GM19397 (cell line): ENCODE measurements around the gene BRCC3.

ENCODE experiments used
- ATAC-seq: cut with Tn5 transposase; IDR thresholded peaks from one replicate; pipeline ENCODE4 v1.9.1; 2021; ENCODE audit warnings: mild to moderate bottlenecking, moderate library complexity; ENCODE audit not compliant: unreplicated experiment

BRCC3 gene

GRCh38 chrX:155056877-155057792 lies 14.2 kb upstream of the BRCC3 start:
- no peak for ATAC-seq

DNA sequence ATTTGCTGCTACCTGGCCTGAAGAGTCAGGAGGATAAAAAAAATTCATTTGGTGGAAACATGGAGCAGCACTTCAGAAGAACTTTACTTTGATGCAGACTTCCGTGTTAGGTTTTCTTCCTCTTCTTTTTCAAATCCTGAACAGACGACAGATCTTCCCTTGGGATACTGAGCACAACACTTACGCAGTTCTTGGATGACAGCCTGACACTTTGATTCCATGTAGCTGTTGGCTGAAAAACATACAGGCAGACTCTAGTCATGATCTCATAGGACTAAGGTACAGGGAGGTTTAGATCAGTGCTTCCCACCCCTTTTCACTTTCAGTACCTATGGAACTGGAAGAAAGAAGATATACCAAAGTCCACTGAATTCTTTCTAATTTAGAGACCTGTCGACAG lies 9.5 kb upstream of the BRCC3 start:
- no peak for ATAC-seq

GRCh38 chrX:155065035-155065734 lies 6.1 kb upstream of the BRCC3 start:
- ATAC-seq, result no peak

- no peak for ATAC-seq
These were observed 3.1 kb upstream of the BRCC3 start for GRCh38 chrX:155068165-155068564.

DNA sequence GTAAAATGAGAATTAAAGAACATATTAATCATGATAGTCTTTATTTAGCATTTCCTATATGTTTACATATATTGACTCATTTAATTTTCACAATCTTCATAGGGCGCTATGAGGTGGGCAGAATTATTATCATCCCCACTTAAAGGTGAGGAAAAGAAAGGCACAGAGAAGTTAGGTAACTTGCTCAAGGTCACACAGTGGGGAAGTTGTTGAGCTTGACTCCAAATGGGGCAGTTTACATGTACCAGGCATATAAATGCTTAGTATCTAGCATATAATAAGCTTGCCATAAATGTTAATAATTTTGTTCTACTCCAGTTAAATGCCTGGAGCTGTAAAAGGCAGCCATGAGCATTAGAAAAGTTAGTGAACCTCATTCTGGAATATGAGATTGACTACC lies 1.9 kb upstream of the BRCC3 start:
- no peak for ATAC-seq

DNA sequence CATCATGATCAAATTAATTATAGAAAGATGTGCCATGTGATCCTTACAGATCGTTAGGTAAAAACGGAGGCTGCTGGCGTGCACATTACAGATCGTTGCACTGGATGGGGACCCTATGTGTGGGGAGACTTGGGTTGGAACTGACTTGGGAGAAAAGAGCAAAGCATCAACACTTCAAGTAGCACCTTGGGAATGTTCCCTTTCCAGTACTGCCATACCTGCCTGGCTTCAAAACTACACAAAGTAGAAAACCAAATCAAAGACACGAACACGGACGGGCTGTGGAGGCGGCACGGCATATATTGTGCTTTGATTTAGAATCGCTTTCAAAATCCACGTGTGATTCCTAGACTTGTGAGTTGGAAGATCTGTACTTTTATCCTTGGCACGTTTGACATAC lies 1.3 kb upstream of the BRCC3 start:
- ATAC-seq, result no peak

- ATAC-seq, result peak; percentile 21
These were observed 689 bp upstream of the BRCC3 start for GRCh38 chrX:155070663-155070974.

- no peak for ATAC-seq
These were observed 479 bp downstream of the BRCC3 start for GRCh38 chrX:155071694-155072280.

DNA sequence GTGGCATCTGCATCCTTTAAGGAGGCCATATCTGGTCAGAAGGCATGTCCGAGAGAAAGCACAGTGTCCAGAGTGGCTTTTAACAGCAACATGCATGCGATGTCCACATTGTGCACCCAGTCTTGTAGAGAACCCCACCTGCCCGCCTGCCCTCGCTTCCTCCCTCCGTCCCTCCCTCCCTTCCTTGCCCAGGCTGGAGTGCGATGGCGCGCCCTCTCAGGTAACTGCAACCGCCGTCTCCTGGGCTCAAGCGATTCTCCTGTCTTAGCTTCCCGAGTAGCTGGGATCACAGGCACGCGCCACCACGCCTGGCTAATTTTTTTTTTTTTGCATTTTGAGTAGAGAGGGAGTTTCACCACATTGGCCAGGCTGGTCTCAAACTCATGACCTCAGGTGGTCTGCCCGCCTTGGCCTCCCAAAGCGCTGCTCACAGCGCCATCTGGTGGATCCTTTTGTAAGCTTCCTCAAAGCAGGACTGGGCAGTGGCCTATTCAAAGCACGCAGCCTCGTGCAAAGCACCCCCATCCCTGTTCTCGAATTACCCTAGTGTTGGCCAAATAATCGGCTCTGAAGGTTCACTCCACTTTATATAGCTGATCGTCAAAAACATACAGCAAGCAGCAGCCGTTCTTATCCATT lies 15.0 kb downstream of the BRCC3 start:
- no peak for ATAC-seq

DNA sequence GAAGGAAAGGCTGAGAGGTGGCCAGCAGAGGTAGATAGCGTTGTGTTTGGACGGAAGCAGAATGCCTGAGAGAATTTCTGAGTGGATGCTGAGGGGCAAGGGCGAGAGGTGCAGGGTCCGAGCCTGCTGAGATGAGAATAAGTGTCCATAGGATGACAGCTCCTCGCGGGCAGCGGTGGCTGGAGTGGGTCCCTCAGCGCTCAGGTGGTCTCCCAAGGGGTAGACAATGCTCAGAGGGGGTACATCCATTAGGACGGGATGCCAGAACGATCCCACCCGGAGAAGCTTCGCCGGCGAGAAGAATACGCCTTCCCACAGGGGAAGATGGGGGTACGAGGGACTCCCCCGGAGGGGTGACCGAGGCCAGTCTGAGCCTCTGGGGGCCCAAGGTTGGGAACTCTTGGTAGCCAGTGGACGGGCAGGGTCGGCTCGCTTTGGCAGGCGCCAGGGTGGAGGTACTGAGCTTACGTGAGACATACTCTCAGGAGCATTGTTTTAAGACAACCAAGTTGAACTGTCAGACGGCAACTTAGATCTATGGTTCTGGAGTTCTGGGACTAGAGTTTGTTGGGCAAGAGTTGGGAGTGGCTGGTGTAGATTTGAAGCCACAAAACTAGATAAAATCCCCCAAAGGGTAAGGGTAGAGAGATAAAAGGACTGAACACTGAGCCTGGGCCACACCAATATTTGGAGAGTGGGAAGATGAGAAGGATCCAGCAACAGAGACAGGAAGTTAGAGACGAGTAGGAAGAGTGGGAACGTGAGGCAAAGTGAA lies 15.8 kb downstream of the BRCC3 start:
- no peak for ATAC-seq

GRCh38 chrX:155094468-155095061 lies 23.3 kb downstream of the BRCC3 start:
- ATAC-seq, result no peak

DNA sequence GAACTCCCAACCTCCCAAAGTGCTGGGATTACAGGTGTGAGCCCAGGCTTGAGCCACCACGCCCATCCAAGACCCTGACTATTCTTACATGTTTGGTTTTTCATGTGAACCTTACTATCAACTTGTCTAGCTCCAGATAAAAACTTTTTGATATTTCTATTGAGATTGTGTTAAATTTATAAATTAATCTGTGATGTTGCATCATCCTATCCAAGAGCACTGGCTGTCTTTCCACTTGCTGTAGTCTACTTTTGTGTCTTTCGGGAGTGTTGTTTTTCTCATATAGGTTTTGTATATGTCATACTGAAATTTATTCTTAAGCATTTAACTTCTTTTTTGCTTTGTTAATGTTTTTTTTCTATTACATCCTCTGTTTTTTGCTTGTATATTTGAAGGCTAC lies 34.6 kb downstream of the BRCC3 start:
- no peak for ATAC-seq

- ATAC-seq, result no peak
These were observed 37.1 kb downstream of the BRCC3 start for GRCh38 chrX:155108427-155108826.

DNA sequence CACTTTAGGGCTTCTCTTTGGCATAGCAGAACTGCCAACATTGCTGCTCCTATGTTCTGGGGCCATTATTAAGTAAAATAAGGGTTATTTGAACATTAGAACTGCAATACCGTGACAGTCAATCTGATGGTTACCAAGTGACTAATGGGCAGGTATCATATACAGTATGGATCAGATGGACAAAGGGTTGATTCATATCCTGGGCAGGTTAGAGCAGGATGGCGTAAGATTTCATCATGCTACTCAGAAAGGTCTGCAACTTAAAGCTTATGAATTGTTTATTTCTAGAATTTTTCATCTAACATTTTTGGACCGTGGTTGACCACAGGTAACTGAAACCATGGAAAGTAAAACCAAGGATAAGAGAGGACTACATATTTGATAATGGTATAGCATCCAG lies 40.9 kb downstream of the BRCC3 start:
- ATAC-seq, result no peak

GRCh38 chrX:155113097-155113496 lies 41.8 kb downstream of the BRCC3 start:
- no peak for ATAC-seq

GRCh38 chrX:155115174-155115819 lies 44.0 kb downstream of the BRCC3 start:
- no peak for ATAC-seq

- no peak for ATAC-seq
These were observed 56.2 kb downstream of the BRCC3 start for GRCh38 chrX:155127465-155127864.

DNA sequence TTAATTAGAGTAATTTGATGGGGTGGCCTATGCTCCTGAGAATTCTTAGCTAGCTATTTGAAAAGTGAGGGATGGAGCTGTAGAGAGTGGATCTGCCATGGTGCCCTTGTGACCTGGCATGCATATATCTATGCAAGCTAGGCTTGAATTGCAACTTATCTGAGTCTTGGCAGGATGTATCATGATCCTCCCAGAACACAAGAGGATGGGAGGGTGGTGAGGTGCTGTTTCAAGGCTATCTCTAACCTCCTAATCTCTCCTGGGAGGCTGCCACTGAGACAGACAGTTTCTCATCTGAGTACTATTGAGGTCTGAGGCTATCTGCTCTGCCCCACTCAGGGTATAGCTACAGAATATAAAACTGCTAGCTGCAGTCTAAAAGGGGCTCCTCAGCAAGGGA lies 56.6 kb downstream of the BRCC3 start:
- no peak for ATAC-seq

DNA sequence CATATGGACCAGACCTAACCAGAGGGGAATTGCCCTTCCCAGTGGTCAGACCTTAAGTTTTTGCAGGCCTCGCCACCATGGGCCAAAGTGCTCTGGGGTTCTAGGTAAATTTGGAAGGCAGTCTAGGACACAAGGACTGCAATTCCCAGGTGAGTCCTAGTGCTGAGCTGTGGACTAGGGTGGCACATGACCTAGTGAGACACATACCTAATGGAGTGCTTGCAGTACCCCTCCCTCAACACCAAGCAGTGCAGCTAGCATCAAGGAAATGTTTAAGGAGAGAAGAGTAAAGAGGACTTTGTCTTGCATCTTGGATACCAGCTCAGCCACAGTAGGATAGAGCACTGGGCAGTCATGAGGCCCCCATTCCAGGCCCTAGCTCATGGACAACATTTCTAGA lies 60.8 kb downstream of the BRCC3 start:
- no peak for ATAC-seq

GRCh38 chrX:155134255-155134654 lies 62.9 kb downstream of the BRCC3 start:
- ATAC-seq, result no peak
